GM19240 (cell line): ENCODE measurements around the gene PRKAG2.

ENCODE experiments used
- DNase-seq: peaks from one replicate; pipeline ENCODE4 v3.0.0; 2011; ENCODE audit warnings: low spot score; ENCODE audit not compliant: insufficient read length

Gene PRKAG2

DNA sequence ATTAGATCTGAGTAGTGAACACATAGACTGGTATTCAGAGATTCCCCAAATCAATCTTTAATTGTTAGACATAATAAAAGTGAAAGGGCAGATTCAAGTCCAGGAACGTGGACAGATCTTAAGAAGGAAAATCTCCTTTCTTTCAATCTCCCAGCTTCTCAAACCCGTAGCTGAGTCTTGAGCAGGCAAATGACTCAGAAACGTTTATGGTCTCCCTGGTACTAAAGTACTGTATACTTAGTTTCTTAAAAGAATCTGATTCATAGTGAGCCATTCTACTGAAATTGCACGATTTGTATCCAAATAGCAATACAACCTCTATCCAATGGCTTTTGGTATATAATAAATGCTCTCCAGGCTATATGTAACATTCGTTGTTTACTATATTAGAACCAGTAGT is 216.8 kb downstream of the PRKAG2 start:
- no peak for DNase-seq

DNA sequence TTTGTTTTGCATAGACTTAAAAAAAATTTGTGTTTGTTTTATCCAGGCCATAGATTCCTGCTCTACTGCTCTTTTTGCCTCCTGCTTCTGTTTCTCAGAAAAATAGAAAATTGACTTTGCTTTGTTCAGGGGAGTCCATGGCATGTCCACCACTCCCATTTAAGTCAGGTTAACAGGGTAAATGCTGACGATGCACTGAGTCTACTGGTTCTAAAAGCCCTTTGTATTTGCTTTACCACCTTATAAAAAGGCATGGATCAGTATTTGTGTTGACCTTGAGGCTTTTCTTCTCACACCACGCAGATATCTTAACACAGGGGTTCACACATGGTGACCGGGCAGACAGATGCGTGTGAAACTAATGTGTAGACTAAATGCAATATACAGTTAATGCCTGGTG is 217.7 kb downstream of the PRKAG2 start:
- no peak for DNase-seq

DNA sequence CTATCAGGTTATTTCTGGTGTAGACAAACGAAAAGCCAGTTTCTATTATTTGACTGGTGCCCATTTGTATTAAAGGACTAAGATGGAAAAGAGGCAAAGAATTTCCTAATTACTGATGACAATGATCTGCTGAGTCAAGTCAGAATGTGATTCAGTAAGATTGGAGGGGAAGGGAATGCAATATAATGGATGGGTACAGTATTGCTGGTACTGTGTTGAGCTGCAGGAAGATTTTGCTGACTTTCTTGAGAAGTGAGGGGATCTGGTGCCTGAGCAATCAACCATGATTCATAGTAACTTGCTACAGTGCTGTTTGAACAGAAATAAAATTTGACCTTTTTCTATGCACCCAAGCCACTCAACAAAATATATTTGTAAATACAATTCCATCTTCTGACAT is 218.1 kb downstream of the PRKAG2 start:
- DNase-seq = no peak

DNA sequence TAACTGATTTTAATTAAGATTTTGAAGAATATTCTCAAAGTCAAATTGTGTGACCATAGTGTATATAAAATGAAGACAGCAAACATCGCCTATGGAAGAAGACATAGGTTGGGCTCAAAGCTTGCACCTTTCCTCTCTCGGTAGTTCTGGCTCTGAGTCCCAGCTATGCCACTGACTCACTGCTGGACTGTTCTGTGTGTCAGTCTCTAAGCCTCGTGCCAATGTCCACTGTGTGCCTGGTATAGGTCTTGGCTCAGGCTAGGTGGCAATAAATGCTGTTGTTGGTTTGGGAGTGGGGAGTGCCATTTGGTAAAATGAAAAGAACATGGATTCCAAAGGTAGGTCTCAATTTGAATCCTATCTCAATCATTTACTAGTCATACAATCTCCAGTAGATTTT is 219.7 kb downstream of the PRKAG2 start:
- no peak for DNase-seq

DNA sequence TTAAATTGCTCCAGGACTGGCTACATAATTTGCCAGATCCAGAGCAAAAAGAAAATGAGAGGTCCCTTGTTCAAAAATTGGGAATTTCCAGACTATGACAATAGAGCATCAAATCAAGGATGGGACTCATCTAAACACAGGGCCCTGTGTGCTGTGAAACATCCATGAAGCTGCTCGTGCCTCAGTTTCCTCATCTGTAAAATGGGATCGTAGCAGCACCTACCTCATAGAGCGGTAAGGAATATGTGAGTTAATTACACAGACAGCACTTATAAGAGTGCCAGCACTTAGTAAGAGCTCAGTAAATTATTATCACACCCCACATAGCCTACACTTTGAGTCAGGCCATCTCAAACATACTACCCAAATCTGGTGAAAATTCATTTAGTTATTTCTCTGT is 221.4 kb downstream of the PRKAG2 start:
- no peak for DNase-seq

DNA sequence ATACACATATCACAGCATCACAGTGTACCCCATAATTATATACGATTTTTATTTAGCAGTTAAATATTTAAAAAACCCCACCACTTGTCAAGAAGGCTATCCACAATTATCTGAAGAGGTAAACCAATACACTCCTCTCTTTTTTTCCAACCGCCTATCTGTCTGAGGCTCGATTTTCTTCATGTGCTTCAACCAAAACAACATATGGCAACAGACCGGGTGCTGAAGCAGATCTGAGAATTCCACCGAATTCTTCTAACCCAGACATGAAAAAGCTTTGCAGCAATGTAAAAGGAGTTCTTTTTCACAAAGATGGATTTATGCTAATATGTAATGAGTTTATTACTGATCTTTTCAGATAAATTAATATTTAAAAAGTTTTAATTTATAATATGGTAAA is 224.8 kb downstream of the PRKAG2 start:
- no peak for DNase-seq

DNA sequence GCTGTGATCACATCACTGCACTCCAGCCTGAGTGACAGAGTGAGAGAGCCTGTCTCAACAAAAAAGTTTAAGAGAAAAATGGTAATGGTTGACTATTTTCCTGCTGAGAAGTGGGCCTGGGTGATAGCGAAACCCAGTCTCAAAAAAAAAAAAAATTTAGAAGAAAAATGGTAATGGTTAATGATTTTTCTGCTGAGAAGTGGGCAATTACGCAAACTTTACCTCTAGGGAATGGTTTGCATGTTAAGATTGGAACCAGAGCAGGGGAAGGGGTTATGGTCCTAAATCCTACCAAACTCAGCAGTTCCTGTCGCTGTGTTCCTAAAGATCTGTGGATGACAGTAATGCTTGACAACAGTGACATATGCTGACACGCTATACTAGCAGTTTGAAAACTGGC is 226.8 kb downstream of the PRKAG2 start:
- no peak for DNase-seq

DNA sequence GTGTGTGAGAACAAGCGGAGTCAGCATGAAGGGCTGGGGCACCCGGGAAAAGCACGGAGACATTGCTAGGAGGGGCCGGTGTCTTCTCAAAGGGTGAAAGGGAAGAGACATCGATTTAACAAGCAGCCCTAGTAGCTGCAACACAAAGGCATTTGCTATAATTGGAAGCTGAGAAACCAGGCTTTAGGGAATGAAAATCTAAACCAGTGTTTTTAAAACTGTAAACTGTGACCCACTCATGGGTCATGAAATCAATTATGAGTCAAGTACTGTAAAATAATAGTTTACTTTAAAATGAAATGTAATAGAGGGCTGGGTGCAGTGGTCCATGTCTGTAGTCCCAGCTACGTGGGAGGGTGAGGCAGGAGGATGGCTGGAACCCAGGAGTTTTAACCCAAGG is 228.5 kb downstream of the PRKAG2 start:
- no peak for DNase-seq

DNA sequence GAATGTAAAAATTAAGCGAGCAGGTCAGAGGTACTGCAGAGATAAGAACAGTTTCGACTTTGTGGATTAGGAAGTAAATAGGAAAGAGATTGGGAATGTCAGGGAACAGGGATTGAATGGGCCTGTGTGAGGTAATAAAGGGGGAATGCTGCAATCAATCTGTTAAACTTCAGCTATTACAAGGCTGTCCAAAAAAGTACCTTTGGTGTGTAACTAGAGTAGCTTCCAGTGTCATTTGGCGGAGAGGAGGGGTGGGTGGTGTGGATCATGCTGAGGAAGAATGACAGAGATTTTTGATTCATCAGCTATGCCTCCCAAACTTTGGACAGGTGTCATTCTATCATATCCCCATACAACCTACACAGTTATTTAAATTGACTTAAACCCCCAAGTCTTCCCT is 229.0 kb downstream of the PRKAG2 start:
- DNase-seq = no peak

DNA sequence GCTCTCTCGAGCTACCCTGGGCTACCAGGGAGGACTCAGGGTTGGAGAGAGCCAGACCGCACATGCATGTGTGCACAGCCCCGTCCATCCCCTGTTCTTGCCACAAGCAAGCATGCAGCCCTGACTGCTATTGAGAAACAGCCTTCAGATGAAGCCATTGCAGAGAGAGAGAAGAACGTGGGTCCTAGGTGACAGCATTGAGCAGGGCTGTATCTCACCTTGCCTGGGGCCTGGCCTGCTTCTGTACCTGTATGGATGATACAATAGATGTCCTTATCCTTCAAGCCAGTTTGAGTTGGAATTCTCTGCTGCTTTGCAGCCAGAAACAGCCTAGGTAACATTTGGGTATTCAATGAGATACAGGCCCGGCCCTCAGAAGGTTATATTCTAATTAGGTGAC is 229.9 kb downstream of the PRKAG2 start:
- no peak for DNase-seq

DNA sequence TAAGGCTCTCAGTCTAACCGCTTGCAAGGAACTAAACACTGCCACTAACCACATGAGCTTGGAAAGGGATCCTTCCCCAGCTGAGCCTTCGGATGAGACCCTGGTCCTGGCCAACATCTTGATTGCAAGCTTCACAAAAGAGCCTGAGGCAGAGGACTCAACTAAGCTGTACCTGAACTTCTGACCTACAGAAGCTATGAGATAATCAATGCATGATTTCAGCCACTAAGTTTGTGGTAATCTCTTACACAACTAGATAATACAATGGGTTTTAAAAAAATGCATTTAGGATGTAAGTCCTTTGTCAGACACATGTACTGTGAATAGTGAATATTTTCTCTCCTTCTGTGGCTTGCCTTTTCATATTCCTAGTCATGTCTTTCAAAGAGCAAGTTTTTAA is 231.6 kb downstream of the PRKAG2 start:
- DNase-seq = no peak

DNA sequence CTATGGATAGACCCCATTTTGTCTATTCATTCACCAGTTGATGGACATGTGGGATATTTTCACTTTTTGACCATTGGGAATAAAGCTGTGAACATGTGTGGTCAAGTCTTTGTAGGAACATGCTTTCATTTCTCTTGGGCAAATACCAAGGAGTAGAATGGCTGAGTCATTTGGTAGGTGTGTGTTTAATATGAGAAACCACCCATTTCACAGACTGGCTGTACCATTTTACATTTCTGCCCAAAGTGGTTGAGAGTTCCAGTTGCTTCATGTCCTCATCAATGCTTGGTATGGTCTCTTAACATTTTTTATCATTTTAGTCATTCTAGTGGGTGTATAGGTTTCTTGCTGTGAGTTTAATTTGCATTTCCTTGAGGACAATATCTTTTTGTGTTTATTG is 232.4 kb downstream of the PRKAG2 start:
- no peak for DNase-seq

DNA sequence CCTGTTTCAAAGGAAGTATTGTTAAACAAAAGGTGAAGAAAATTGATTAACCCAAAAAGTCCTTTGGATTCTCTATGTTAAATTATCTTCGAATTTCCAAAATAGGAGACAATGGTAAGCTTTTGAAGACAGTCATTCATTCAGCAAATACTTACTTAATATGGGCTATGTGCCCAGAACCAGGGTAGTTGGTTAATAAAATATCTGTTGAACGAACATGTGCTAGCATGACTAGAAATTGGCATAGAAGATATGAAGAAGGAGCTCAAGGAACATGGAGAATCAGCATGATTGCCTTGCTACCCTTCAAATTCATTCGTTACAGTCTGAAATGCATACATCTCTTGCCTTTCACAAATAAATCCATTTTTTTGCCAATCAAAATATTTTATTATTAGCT is 234.2 kb downstream of the PRKAG2 start:
- no peak for DNase-seq

DNA sequence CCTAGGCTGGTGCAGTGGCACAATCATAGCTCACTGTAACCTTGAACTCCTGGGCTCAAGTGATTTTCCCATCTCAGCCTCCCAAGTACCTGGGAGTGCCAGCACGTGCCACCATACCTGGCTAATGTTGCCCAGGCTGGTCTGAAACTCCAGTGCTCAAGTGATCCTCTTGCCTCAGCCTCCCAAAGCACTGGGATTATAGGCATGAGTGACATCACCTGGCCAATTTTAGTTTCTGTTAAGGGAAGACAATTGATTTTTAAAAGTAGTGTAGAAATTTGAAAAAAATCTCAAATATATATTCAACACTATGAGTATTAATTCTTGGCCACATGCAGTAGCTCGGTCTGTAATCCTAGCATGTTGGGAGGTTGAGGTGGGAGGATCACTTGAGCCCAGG is 235.3 kb downstream of the PRKAG2 start:
- no peak for DNase-seq

DNA sequence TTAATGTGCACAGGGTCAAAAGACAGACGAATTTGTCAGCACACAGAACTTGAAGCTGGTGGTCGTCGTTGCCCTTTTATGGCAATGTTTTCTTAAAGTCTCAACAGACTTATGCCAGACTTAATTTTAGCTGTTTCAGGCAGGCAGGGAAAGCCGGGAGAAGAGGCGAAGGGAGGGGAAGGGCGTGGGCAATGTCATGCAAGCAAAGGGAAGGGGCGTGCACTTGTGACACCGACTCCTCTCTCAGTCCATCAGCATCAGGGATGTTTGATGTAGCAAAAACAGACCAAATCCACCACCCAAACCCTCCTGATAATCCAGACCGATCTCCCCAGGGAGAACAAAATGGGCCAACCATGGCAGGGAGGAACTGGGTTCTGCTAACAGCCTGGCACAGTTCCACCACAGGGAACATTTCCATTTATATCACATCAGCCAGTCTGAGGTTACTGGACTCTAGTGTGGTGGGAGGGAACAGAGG is 239.1 kb downstream of the PRKAG2 start:
- no peak for DNase-seq

DNA sequence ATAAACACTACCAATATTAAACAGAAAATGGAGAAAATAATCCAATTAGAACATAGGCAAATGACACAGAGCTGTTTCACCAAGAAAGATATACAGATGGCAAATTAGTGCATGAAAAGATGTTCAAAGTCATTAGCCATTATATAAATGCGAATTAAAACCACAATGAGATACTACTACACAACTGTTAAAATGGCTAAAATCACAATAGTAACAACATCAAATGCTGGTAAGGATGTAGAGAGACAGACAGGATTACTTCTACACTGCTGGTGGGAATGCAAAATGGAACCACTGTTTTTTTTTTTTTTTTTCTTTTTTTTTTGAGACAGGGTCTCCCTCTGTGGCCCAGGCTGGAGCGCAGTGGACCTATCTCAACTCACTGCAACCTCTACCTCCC is 242.3 kb downstream of the PRKAG2 start:
- no peak for DNase-seq

DNA sequence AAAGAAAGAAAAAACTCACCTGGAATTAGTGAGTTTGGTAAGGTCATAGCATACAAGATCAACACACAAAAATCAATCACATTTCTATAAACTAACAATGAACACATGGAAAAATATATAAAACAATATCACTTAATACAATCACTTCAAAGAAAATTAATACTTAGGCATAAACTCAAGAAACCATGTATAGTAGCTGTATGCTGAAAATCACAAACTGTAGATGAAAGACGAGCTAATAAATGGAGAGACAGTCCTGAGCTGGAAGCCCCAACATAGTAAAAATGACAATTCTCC is 243.5 kb downstream of the PRKAG2 start:
- DNase-seq = no peak

DNA sequence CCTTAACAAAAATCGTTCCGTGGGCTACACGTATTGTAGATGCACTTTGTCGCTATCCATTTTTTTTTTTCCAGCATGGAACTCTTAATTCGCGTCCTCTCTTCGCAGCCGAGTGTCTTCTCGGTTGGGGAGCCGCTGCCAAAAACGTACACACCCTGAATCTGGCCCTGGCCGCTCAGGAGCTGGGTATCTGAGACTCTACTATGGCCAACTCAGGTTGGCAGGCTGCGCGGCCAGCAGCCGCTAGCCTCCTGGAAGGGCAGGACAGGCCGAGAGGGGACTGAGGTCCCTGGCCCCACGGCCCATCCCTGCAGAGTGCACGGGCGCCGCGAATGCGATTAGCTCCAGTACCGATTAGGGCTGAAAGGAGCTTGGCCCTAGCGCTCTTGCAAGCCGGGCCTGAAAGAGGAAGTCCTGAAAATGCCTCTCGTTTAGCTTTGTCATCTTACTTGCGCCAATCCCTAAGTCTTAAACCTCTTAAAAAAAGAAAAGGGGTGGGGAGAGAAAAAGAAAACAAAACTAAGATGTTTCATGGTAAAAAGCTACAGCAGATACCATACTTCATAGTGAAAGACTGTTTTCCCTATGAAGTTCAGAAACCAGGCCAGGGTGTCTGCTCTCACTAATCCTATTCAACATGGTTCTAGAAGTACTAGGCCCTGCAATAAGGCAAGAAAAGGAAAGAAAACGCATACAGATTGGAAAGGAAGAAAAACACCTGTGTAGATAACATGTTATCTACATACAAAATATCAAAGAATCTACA is 244.0 kb downstream of the PRKAG2 start:
- peak; percentile 41 for DNase-seq

DNA sequence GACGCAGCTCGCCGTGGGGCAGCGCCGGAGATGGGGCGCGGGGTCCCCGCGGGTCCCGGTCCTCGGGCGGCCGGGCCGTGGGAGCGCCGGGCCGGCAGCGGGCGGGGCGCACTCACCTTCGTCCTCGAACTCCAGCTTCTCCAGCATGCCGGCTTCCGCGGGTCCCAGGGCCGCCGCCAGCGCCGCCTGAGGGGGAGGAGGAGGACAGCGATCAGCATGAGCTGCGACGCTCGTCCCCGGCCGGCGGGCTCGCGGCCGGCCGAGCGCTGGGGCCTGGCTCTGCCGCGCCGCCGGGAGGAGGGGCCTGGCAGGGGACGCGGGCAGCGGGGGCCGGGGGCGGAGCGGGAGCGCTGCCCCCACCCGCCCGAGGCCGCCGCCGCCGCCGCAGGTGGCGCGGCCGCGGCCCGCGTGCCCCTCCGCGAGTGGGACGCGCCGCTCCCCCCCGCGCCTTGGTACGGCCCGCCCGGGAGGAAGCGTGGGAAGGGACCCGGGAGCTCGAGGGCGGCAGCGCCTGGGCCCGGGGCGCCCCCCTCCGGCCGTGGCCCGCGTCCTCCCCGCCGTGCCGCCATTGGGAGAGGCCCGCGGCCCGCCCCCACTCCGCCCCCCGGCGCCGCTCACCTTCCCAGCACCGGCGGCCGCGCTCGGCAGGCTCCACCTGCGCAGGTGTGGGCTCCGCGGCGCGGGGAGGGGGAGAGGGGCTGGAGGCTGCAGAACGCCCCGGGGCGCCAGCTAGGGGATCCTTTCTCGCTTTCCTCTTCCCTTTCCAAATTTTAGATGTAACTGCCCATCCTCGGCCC is 244.8 kb downstream of the PRKAG2 start:
- peak; percentile 67 for DNase-seq

DNA sequence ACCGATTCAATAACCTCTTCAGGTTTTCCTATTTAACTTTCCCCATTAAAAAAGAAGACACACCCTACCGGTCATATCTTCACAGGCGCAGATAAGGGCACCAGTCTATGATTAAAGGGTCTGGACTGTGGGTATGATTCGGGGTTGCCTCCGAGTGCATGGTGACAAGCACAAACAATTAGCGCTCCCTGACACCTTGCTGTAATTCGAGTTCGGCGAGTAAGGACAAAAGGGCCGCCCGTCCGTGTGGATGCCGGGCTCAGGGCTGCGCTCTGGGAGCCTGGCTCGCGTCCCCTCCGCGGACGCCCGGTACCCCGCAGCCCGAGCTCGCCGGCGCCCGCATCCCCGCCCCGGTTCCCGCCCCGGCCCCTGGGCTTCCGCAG is 245.4 kb downstream of the PRKAG2 start:
- no peak for DNase-seq

DNA sequence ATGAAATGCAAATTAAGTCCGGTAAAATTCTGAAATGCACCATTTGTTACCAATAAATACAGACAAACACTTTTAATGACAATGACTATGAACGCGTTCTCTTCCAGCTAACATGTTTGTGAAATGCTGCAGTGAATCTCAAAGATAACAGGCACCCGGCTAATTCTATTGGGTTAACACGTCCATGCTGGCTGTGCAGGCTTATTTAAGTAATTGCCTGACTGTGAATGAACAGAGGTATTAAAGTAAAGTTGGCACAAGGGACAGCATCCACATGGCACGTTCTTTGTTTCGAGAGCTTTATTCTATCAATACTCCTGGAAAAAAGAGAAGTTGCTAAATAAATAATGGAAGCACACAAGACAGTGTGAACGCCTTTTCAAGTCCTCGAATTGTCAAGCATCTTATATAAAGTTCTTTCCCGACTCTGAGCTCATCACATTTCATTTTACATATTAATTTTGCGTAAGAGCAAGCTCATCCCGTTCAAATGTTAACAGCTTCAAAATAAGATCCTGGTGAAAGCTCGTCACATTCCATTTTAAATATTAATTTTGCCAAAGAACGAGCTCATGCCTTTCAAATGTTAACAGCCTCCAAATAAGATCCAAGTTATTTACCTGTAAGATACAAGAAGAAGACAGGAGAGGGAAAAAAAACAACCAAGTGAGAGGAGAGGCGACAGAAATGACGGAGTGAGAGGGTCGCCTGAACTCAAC is 245.9 kb downstream of the PRKAG2 start:
- no peak for DNase-seq

DNA sequence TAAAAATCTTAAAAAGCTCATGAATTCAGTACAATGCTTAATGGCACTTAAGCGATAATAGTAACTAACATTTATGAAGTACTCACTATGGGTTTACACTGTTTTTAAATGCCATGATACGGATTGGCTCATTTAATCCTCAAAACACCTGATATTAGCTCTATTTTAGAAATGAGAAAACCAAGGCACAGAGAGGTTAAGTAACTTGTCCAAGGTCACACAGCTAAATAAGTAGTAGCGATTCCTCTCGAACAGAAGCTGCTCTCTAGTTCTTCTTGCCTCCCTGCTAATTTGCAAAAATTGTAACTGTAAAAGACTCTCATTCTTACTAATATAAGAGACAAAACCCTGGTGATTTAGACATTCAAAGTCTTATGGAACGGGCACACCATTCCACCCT is 246.6 kb downstream of the PRKAG2 start:
- DNase-seq = no peak
